COR-L47 (cell line): ENCODE measurements around the gene CDK5RAP1.

Experiments used
- DNase-seq: peaks from one replicate; lab custom pipeline; 2025; lab: John Stamatoyannopoulos, UW

CDK5RAP1 gene

DNA sequence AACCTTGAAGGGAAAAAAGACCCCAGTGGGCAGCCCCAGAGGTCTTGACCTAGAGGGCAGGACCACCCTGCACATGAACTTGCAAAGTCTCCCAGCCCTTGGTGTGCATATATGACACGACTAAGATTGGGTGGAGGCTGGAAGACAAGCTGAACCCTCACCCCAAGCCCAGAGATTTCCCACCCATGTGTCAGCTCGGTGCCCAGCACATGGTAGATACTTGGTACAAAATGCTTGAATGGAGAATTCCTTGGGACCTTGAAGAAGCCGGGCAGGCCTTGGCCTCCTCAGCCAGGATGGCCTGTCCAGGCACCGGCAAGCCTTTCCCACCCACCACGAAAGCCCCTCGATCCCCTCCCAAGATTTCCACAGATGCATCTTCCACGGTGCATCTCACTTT is 67.7 kb downstream of the CDK5RAP1 start:
- DNase-seq: no peak

DNA sequence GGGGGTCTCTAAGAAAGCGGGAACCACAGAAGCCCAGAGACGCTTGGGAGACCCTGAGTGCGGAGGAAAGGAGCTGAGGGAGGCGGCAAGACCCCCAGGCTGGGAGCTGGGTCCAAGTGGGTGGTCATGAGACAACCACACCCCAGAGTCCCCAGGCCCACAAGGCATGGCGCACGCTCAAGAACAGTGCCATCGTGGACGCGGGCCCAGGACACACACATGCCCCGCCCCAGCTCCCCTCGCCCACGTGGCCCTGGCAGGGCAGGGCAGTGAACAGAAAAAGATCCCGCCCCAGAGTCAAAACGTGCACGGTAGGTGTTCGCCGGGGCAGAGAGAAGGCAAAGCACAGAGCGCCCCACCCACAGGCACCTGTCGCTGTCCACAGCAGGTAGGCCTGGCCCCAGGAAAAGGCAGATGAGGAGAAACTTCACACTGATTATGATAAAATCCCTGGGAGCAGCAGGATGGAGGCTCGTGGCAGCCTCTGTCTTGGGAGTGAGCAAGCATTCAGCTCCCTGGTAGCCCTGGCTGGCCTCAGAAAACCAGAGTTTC is 68.3 kb downstream of the CDK5RAP1 start:
- DNase-seq: no peak

DNA sequence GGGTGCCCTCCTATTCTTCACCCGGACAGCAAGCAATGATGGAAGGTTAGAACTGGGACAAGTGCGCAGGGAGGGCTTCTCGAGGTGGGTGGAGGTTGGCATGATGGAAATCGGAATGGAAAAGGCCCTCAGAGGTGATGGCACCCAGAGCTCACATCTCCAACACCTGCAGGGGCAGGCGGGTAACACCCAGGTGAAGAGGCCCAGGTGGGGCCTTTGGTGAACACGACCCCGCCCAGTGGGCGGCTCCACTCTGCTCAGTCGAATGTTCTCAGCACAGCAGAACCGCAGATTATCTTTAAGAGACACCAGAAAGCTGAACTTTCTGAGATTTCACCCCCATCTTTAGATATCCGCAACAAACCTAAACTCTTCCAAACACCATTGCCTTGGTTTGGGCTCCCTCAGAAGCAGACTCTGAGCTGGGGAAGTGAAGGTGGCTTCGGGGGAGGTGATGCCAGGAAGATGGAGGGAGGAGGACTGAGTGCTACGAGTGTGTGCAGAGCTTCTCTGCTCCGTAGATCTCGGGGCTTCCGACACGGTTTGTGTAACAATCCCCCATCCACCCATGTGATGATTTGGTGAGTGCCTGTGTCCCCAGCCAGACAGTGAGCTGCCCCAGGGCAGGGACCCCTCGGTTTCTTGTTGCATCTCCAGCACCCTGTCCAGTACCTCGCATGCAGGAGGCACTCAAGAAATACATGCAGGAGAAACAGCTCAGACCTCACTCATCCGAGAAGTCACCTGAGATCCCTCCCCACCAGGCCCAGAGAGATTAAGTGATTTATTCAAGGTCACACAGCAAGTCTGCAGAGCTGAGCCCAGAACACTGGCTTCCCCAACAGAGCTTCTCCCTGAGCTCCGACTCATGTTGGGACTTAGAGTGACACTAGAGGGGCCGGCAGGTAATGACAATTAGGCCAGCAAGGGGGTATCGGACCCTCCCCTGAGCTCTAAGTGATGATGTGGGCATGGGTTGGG is 72.9 kb downstream of the CDK5RAP1 start:
- DNase-seq: no peak

DNA sequence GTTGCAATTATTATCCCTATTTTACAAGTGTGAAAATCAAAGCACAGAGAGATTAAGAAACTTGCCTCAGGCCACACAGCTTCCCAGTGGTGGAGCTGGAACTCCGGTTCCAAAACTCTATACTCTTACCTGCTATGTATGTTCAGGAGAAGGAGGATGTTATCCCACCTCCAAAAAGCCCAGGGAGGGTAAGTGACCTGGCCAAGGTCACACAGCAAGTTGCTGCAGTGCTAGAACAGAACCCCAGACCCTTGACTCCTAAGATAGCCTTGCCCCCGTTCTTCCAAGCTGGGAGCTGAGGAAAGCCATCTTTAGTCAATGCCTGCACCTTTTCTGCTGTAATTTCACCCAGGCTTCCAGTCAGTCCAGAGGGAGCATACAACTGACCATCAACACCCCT is 76.0 kb downstream of the CDK5RAP1 start:
- no peak for DNase-seq

DNA sequence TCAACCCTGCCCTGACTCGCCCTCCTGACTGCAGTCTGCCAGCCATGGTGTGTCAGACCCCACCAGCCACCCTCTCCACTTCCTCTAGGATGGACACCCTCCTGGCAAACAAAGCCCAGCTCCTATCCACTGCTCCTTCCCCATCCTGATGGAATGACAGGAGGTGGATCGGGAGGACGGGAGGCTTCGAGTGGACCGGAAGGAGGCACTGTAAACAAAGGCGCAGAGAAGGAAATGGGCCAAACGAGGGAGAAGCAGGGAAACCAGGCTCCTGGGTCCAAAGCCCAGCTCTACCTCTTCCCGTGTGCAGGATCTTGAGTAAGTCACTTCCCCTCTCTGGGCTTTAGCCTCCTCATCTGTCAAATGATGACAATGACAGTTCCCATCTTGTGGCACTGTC is 78.1 kb downstream of the CDK5RAP1 start:
- no peak for DNase-seq

DNA sequence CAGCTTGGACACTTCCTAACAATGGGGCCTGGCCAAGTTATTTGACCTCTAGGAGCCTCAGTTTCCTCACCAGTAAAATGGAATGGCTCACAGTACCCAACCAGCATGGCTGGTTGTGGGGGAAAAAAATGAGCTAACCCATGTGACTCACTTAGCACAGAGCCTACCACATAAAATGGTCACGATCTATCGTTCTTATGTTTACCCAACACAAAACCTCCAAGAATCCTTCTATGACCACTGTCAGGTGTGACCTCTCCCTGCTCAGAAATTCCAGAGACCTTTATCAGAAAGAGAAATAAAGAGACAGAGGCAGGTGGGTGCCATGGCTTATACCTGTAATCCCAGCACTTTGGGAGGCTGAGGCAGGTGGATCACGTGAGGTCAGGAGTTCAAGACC is 78.9 kb downstream of the CDK5RAP1 start:
- DNase-seq: no peak

DNA sequence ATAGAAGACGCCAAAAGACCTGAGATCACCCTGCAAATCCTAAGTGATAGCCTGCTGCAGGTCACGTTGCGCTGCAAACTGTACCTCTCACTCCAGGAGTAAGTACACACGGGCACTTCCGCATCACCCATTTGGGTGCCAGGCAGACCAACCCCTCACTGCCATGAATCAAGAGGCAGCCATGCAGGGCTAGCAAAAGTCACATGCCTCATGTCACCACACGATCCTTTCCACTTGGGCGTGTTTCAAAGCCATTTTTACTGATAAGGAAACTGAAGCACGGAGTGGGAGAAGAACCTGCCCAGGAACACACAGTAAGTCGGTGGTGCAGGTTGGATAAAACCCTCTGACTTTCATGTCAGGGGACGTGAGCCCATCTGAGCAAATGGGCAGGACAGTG is 81.3 kb downstream of the CDK5RAP1 start:
- no peak for DNase-seq

DNA sequence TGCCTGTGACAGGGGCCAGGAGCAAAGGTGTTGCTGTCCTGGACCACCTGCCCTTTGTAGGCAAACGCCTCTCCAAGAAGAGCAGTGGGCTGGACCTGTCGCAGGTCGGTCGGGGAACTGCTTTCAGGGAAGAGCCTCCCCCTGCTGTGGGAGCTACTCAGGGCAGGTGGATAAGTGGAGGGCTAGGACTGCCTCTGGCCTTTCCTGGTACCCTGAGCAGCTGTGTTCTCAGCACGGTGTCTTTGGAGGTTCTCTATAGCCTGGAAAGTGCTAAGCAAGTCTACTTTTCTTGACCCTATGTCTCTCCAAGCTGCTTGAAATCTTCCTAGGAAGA is 83.3 kb downstream of the CDK5RAP1 start:
- no peak for DNase-seq

DNA sequence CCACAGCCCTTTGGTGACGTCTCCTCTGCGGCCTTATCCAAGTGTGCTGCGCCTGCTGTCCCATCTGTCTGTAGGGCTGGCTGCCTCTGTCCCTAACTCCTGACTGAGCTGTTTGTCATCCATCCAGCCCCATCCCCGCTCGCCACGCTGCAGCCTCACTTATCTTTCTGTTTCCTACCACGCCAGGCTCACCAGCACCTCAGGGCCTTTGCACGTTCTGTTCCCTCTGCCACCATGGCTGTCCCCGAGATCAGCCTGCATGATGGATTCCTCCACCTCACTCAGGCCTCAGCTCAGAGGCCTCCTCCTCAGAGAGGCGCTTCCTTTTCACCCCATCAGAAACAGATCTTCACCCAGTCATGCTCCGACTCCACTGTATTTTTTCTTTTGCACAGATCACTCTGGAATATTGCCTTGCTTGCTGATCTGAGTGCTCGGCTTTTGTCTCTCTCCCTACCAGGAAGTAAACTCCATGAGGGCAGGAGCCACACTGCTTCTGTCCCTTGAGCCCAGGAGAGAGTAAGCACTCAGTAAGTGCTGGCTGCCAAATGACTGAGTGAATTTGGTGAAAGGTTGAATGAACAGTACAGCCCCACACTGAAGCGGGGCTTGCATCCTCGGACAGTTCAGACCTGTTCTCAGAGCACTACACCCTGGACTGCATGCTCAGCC is 83.8 kb downstream of the CDK5RAP1 start:
- no peak for DNase-seq

DNA sequence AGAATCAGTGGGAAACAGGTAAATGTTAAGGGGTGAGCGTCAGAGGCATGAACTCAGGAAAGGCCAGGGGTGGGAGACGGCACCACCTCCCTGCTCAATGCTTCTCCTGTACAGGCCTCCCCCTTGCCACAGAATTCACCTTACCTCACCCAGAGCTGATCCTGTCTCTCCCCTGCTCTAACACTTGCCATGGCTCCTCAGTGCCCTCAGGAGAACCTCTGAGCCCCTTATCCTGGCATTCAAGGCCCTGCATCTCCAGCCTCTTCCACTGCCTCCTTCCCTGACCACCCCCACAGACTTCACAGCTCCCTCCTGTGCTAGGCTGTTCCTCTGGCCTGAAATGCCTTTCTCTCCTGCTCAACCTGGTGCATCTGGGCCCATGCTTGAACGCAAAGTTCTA is 84.4 kb downstream of the CDK5RAP1 start:
- DNase-seq: no peak

DNA sequence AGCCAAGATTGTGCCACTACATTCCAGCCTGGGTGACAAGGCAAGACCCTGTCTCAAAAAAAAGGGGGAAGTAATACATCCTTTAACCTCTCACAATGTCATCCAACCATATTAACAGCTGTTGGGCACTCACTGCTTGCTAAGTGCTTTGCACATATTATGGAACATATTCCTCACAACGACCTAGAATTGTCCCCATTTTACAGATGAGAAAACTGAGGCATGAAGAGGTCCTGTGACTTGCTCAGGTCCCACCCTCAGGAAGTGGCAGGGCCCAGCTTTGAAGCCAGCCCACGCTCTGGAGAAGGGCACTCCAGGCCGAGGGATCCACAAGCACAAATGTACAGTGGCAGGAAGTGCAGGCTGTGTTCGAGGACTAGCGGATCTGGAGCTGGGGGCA is 85.0 kb downstream of the CDK5RAP1 start:
- DNase-seq: no peak

DNA sequence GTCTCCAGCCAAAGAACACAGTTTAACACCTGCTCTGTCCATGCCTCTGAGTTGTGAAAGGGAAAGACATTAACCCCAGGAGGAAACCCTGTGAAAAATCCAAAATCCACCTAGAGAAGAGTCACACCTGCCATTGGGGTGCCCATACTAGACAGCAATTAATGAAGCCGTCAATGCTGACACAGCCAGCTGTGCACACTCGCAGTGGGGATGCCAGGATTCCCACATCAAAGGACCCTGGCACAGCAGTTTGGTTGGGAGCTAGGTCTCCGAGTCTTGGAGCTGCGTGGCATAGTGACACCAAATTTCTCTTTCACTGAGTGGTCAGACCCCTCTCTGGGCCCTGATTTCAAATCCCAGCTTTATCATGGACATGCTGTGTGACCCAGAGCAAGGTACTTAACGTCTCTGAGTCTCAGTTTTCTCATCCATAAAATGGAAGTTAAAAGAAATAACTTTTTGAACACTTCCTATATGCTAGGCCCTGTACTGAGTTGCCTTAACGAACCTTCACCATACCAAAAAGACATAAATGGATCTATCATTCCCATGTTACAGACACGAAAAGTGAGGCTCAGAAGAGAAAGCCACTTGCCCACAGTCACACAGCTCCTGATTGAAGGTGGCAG is 87.5 kb downstream of the CDK5RAP1 start:
- no peak for DNase-seq

DNA sequence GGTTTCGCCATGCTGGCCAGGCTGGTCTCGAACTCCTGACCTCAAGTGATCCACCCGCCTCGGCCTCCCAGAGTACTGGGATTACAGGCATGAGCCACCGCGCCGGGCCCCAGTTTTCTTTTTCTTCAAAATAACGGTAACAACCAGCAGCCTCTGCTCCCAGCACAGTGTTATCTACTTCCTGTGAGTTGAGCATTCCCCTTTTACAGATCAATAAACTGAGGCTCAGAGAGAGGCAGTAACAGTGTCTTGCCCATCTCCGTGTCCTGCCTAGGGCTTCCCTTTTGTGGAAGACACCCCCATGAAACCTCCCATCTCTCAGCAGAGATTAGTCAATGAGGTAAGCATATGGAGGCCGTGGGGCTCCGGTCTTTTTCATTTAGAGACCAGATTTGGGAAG is 88.7 kb downstream of the CDK5RAP1 start:
- DNase-seq: no peak

DNA sequence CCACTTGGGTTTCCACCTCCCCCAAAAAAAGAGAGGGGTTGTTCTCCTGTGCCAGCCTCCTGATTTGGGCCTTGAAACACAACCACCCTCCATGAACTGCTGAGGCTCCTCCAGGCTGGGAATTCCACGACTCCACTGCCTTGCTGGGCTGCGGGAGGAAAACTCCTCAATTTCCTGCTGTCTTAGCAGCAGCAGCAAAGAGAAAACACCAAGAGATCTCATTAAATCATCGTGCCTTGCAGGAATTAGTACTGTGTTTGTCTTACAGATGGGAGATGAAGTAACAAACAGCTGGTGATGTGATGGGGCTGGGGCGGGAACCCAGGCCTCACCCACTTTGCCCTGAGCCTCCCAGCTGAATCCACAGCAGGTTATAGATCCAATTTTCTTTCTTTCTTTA is 89.3 kb downstream of the CDK5RAP1 start:
- no peak for DNase-seq

DNA sequence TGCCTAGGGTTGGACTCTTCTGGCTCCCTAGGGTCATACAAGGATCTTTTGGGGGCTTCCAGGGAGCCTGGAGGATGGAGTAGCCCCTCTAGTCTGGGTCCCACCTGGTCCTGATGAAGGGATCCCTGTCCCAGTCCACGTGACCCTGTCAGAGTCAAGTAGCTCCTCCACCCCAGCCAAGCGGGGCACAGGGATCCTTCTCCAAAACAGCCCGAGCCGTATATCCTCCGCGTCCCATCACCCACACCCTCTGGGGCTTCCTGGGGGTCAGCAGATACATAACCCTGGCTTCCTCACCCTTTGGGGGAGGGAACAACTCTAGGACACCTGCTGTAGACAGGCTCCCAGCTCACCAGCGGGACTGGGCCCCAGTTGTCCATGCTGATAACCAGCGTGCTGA is 90.3 kb downstream of the CDK5RAP1 start:
- no peak for DNase-seq

DNA sequence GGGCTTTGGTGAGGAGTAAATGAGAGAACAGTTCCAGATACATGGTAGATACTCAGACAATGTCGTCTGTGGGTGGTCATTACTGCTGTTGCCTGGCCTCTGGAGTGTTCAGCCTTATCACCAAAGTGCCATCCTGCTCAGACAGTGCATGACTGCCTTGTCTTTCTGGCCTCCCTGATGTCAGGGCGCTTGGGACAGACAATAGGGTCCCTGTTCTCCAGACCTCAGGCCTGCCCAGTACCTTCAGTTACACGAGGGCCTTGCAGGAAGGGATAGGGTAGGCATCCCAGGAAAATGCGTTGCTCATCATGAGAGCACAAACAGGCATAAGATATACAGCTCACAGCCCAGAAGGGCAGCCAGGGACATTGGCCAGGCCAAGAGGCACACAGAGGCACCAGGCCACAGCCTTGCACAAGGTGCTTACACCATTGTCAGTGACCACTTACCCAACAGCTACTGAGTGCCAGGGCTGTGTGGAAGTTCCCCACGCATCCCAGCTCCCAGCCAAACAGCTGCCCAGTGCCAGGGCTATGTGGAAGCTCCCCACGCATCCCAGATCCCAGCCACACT is 90.9 kb downstream of the CDK5RAP1 start:
- no peak for DNase-seq

DNA sequence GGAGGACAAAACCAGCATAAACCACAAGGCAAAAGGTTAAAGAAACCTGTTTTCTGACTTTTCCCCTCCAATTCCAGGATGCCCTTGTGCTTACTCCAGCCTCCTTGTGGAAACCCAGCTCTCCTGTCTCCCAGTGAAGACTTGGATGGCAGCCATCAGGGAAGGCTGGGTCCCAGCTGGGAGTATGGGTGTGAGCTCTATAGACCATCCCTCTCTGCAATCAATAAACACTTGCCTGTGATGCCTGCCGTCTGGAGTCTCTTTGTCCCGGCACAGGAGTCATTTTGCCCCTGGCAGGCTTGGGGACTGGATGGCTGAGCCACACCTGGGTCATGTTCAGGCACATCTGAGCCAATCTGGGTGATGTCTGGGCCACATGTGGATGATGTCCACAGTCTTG is 91.7 kb downstream of the CDK5RAP1 start:
- DNase-seq: peak; percentile 71
